Neural progenitor cell (in vitro differentiated cells): Measurements from ENCODE around the gene IL20RB. TPM values are rescaled to one million over a fixed set of nuclear protein-coding genes. Genes with fewer than 3 reads are reported as not detected.

ENCODE experiments used
- DNase-seq: peaks from one replicate; pipeline ENCODE4 v3.0.0-alpha.2; 2016; ENCODE audit warnings: low spot score
- H2AFZ ChIP-seq: fragments of 200-600 bp; sonication (generic); replicated peaks from 2 replicates; pipeline ENCODE4 v1.6.1; 2016; ENCODE audit warnings: antibody characterized with exemption
- H3F3A ChIP-seq: fragments of 200-600 bp; sonication (generic); 2 replicates; pipeline ENCODE4 v1.6.1; 2016; ENCODE audit warnings: antibody characterized with exemption, low read depth
- H3K27ac ChIP-seq: fragments of 200-600 bp; sonication (generic); 2 replicates; pipeline ENCODE4 v1.5.1; 2016; ENCODE audit warnings: mild to moderate bottlenecking
- H3K27me3 ChIP-seq: fragments of 200-600 bp; sonication (generic); 2 replicates; pipeline ENCODE4 v1.6.1; 2016; ENCODE audit warnings: mild to moderate bottlenecking, moderate library complexity
- H3K36me3 ChIP-seq: fragments of 200-600 bp; sonication (generic); 2 replicates; pipeline ENCODE4 v1.5.1; 2016
- H3K4me1 ChIP-seq: fragments of 200-600 bp; sonication (generic); 2 replicates; pipeline ENCODE4 v1.6.1; 2016; ENCODE audit warnings: mixed run types
- H3K4me2 ChIP-seq: fragments of 200-600 bp; sonication (generic); 2 replicates; pipeline ENCODE4 v1.6.1; 2016
- H3K4me3 ChIP-seq: fragments of 200-600 bp; sonication (generic); 2 replicates; pipeline ENCODE4 v1.5.1; 2016
- H3K79me2 ChIP-seq: fragments of 200-600 bp; sonication (generic); 2 replicates; pipeline ENCODE4 v1.6.1; 2016; ENCODE audit warnings: low read depth
- H3K9ac ChIP-seq: fragments of 200-600 bp; sonication (generic); 2 replicates; pipeline ENCODE4 v1.6.1; 2016
- H3K9me3 ChIP-seq: fragments of 200-600 bp; sonication (generic); 2 replicates; pipeline ENCODE4 v1.5.1; 2016; ENCODE audit warnings: low read depth
- H4K20me1 ChIP-seq: fragments of 200-600 bp; sonication (generic); 2 replicates; pipeline ENCODE4 v1.6.1; 2016; ENCODE audit warnings: low read depth
- H3K27ac Mint-ChIP-seq: 3 replicates; pipeline ENCODE4 v1.8.0; 2021; ENCODE audit warnings: mixed read lengths
- H3K27me3 Mint-ChIP-seq: 2 replicates; pipeline ENCODE4 v1.8.0; 2022; ENCODE audit warnings: low read depth, mild to moderate bottlenecking, inconsistent platforms, moderate library complexity, mixed read lengths; ENCODE audit not compliant: insufficient read depth
- H3K36me3 Mint-ChIP-seq: 3 replicates; pipeline ENCODE4 v1.8.0; 2021; ENCODE audit warnings: mixed read lengths
- H3K4me1 Mint-ChIP-seq: 3 replicates; pipeline ENCODE4 v1.8.0; 2021; ENCODE audit warnings: mixed read lengths
- H3K4me3 Mint-ChIP-seq: 3 replicates; pipeline ENCODE4 v1.8.0; 2021; ENCODE audit warnings: mild to moderate bottlenecking, moderate library complexity, mixed read lengths
- H3K9me3 Mint-ChIP-seq: 3 replicates; pipeline ENCODE4 v1.8.0; 2020; ENCODE audit warnings: mixed read lengths
- CTCF ChIP-seq: fragments of 200-600 bp; sonication (generic); IDR thresholded peaks from 2 replicates; pipeline ENCODE4 v1.5.1; 2017; ENCODE audit warnings: antibody characterized with exemption, mild to moderate bottlenecking
- EZH2 ChIP-seq: fragments of 200-600 bp; sonication (generic); IDR thresholded peaks from 2 replicates; pipeline ENCODE4 v1.6.1; 2017; ENCODE audit warnings: antibody characterized with exemption, mild to moderate bottlenecking, moderate library complexity
- EZH2phosphoT487 ChIP-seq: fragments of 200-600 bp; sonication (generic); IDR thresholded peaks from 2 replicates; pipeline ENCODE4 v1.6.1; 2017; ENCODE audit warnings: antibody characterized with exemption
- total RNA-seq: library from RNA; depleted of rRNA; stranded (reverse); fragments of >200 nt; gene quantifications from 2 replicates; pipeline ENCODE4 v1.2.3, GENCODE V29; 2015; ENCODE audit warnings: low replicate concordance

IL20RB gene
- total RNA-seq, 1 donor from 2014 or later, result 2.5 TPM

- peaks cover 4% of the 10 kb centered on the region for H3K27me3 Mint-ChIP-seq
- H3F3A ChIP-seq, result no peaks in the 10 kb centered on the region
- no peak overlapping the region for H3K9ac ChIP-seq
- peaks cover 31% of the 10 kb centered on the region for H3K27me3 ChIP-seq
- no peaks in the 10 kb centered on the region for H3K9me3 ChIP-seq
- TF ChIP-seq CTCF (peak; percentile 95), EZH2phosphoT487 (no peak)
- peak; percentile 95 for DNase-seq
- peak overlapping the region; percentile 40 for H3K4me3 ChIP-seq
- H4K20me1 ChIP-seq, result no peaks in the 10 kb centered on the region
- peak overlapping the region; percentile 57 for H3K27ac Mint-ChIP-seq
- H3K36me3 ChIP-seq, result no peaks in the 10 kb centered on the region
- no peaks in the 10 kb centered on the region for H3K36me3 Mint-ChIP-seq
- peak overlapping the region; percentile 77 for H3K4me3 Mint-ChIP-seq
- no peaks in the 10 kb centered on the region for H3K9me3 Mint-ChIP-seq
- H3K4me2 ChIP-seq, result peak overlapping the region; percentile 74
- H3K27ac ChIP-seq, result no peak overlapping the region
- H3K4me1 ChIP-seq, result peaks cover 11% of the 10 kb centered on the region
- peak overlapping the region; percentile 87 for H2AFZ ChIP-seq
- no peaks in the 10 kb centered on the region for H3K79me2 ChIP-seq
- peaks cover 6% of the 10 kb centered on the region for H3K4me1 Mint-ChIP-seq
Measured at GRCh38 chr3:137032465-137033120, 74.8 kb downstream of the IL20RB start.

GRCh38 chr3:137035631-137036030 is 77.8 kb downstream of the IL20RB start:
- Histone ChIP-seq H3K27ac (no peak overlapping the region), H3K79me2 (no peaks in the 10 kb centered on the region), H3K4me3 (no peak overlapping the region), H3K4me1 (peaks cover 11% of the 10 kb centered on the region), H3K9ac (no peak overlapping the region), H2AFZ (no peak overlapping the region), H3K27me3 (peaks cover 30% of the 10 kb centered on the region), H3F3A (no peaks in the 10 kb centered on the region), H3K4me2 (no peak overlapping the region), H3K36me3 (no peaks in the 10 kb centered on the region), H4K20me1 (no peaks in the 10 kb centered on the region), H3K9me3 (no peaks in the 10 kb centered on the region)
- Mint-ChIP-seq H3K36me3 (no peaks in the 10 kb centered on the region), H3K27me3 (peaks cover 6% of the 10 kb centered on the region), H3K4me1 (peaks cover 6% of the 10 kb centered on the region), H3K27ac (no peak overlapping the region), H3K9me3 (no peaks in the 10 kb centered on the region), H3K4me3 (no peak overlapping the region)
- TF ChIP-seq EZH2phosphoT487 (no peak), EZH2 (no peak), CTCF (peak; percentile 48)
- peak; percentile 48 for DNase-seq

- Histone ChIP-seq H3K79me2 (no peaks in the 10 kb centered on the region), H4K20me1 (no peaks in the 10 kb centered on the region), H3K4me2 (no peak overlapping the region), H3K27ac (no peak overlapping the region), H3F3A (no peaks in the 10 kb centered on the region), H3K4me1 (peaks cover 6% of the 10 kb centered on the region), H2AFZ (no peak overlapping the region), H3K36me3 (no peaks in the 10 kb centered on the region), H3K27me3 (no peaks in the 10 kb centered on the region), H3K9me3 (no peaks in the 10 kb centered on the region), H3K9ac (no peak overlapping the region), H3K4me3 (no peak overlapping the region)
- no peaks in the 10 kb centered on the region for H3K9me3 Mint-ChIP-seq
- no peak overlapping the region for H3K27ac Mint-ChIP-seq
- no peak overlapping the region for H3K4me3 Mint-ChIP-seq
- peaks cover 2% of the 10 kb centered on the region for H3K27me3 Mint-ChIP-seq
- peaks cover 5% of the 10 kb centered on the region for H3K4me1 Mint-ChIP-seq
- H3K36me3 Mint-ChIP-seq, result no peaks in the 10 kb centered on the region
- DNase-seq, result no peak
- TF ChIP-seq EZH2phosphoT487 (no peak), CTCF (no peak), EZH2 (no peak)
Measured at GRCh38 chr3:137039570-137039969, 81.8 kb downstream of the IL20RB start.
